ENCODE results near the gene AGAP9.
"Not testable (repeated sequence)": the region's sequence is repeated elsewhere in the genome, so short reads cannot be mapped to it uniquely, and the experiment has no call there.

The AGAP9 gene

DNA sequence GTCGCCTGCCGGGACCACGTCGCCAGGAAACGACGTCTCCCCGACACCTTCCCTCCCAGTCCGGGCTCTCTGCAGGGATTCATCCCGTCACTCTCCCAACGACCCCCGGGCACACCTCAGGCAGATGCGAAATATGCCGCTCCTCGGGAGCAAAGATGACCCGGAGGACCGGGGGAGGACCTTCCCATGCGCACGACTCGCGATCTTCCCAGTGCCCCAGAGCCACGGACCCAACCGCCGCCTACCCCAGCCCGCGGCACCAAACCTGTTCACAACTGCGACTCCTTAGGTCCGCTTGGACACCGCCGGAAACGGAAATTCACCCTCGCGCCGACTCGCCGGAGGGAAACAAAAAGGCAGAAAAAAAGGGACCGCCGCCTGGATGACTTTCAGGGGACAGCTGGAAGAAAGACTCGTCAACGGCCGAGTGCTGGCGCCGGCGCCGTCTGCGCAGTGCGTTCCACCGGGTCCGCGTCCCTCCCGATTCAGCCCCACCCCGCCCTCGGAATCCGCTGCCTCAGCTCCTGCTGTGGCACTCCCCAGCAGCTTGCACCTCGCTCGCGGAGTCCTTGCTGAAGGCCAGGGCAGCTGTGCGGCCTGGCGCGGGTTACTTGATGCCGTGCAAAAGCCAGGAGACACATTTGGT is 29.9 kb upstream of the AGAP9 start:
- H3K4me1 ChIP-seq; H3K36me3 ChIP-seq (replicated peaks); H3K9me3 ChIP-seq; H3K27me3 ChIP-seq (ENCODE audit: low read depth); in situ Hi-C loops (cut with MboI; ENCODE audit: low sequenced_read_pairs): not testable (repeated sequence)
- H3K4me3 ChIP-seq = peak overlapping the region; percentile 81
- peak; percentile 66 to 89 for DNase-seq (ENCODE audit: low spot score in 2 of 2)

DNA sequence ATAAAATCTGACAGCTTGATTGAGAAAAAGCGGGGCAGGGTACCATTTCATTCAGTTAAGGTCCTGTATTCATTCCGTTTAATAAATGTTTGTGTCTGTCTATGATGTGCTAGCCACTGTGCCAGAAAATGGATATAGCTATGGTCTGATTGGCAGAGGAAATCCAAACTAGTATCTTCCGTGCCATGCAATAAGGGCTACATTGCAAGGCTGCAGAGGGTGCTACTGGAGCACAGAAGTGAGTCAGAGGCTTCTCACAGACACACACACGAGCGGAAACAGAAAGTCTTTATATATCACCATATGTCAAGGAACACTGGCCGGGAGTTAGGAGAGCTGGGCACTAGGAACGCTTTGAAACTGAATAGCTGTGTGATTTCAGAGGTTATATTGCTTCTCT is 29.3 kb upstream of the AGAP9 start:
- in situ Hi-C loops (cut with MboI; ENCODE audit: low sequenced_read_pairs); H3K9me3 ChIP-seq; H3K4me1 ChIP-seq; H3K36me3 ChIP-seq (replicated peaks); H3K27me3 ChIP-seq (ENCODE audit: low read depth): not testable (repeated sequence)
- H3K4me3 ChIP-seq = peak overlapping the region; percentile 81
- peak in 1 of 2 experiments; percentile 8 for DNase-seq (ENCODE audit: low spot score in 2 of 2)

DNA sequence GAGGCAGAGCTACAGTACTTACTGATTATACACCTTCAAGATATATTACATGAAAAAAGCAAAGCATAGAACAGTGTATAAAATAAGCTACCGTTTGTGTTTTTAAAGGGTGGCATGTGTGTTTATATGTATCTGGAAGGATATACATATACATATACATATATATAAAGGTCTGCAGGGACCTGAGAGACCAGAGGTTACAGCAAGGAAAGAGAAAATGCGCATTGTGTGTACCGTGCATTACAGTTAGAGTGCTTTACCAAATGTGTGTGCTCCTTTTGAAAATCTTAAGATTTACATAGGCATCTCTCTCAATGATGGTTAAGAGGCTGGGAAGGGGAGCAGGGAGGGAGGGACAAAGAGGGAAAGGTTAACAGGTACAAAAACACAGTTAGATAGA is 23.8 kb upstream of the AGAP9 start:
- H3K4me3 ChIP-seq; in situ Hi-C loops (cut with MboI; ENCODE audit: low sequenced_read_pairs); H3K9me3 ChIP-seq: not testable (repeated sequence)

DNA sequence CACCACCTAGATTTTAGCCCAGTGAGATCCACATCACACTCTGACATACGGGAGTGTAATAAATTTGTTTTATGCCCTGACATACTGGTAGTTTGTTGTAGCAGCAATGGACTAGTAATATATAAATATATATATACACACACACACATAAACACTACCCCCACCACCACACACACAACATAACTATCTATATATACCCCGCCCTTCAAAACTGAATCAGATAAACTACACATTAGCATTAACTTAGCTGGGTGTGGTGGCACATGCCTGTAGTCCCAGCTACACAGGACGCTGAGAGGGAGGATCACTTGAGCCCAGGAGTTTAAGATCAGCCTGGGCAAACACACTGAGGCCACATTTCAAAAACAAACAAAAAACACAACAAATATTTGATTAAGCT is 13.0 kb upstream of the AGAP9 start:
- H3K4me1 ChIP-seq; H3K4me3 ChIP-seq; H3K36me3 ChIP-seq (replicated peaks); in situ Hi-C loops (cut with MboI; ENCODE audit: low sequenced_read_pairs); DNase-seq (ENCODE audit: low spot score in 2 of 2); H3K27me3 ChIP-seq (ENCODE audit: low read depth); H3K9me3 ChIP-seq: not testable (repeated sequence)

More for the DNA sequence above, 23.8 kb upstream of the AGAP9 start:
- not testable (repeated sequence) for H3K4me1 ChIP-seq; DNase-seq (ENCODE audit: low spot score in 2 of 2); H3K36me3 ChIP-seq (replicated peaks); H3K27me3 ChIP-seq (ENCODE audit: low read depth)

DNA sequence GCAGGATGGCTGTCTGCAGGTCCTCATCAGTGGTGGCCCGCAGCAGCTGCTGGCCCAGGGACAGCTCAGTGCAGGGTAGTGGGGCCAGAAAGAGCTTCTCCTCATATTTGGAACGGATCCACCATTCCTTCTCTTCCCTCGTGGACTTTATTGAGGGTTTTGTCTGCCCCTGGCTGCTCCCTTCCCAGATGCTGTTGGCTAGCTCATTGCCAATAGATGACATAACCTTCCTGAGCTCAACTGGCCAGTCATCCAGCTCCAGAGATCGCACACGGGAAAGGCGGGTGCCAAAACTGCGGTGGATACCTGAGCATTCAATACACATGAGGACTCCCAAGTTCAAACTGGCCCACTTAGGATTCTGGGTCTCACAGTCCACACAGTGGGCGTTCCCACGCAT is 21.1 kb downstream of the AGAP9 start:
- DNase-seq (ENCODE audit: low spot score in 2 of 2); H3K4me3 ChIP-seq; H3K27me3 ChIP-seq (ENCODE audit: low read depth); H3K9me3 ChIP-seq; H3K4me1 ChIP-seq; H3K36me3 ChIP-seq (replicated peaks); in situ Hi-C loops (cut with MboI; ENCODE audit: low sequenced_read_pairs): not testable (repeated sequence)

DNA sequence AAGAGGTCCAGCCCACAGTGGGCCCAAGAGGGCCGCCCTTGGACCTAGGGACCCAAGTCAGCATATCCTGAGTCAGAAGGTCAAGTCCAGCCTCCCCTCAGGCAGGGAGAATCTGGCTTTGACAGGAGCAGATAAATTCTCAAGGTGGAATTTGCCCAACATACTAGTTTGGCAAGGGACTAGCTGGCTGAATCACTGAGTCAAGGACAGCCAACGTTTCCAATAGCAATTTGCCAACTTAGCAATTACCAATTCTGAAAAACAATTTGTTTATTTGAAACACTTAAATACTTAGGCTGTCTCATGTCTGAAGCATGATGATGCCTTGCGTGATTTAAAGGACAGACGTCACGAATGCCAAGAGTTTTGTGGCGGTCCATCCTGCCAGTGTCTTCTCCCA is 29.2 kb downstream of the AGAP9 start:
- DNase-seq (ENCODE audit: low spot score in 2 of 2); H3K36me3 ChIP-seq (replicated peaks); H3K4me1 ChIP-seq; H3K9me3 ChIP-seq; in situ Hi-C loops (cut with MboI; ENCODE audit: low sequenced_read_pairs); H3K27me3 ChIP-seq (ENCODE audit: low read depth); H3K4me3 ChIP-seq: not testable (repeated sequence)

DNA sequence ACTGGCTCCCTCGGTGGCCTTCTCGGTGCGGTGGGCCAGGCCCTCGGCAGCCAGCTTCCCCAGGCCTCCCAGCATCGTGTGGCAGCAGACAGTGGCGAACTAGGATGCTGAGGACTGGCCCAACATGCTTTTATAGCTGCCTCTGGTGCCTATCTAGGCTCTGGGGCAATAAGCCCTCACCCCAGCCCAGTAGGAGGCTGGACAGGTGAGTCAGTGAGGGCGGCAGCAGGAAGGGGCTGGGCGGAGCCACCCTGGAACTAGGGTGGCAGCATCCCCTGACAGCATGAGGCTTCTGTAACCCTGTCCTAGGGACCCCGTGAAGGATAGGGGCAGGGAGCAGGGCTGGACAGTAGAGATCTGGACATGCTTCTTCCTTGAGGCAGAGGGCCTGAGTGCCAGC is 31.8 kb downstream of the AGAP9 start, which contains the start of gene FAM25G:
TSS of gene FAM25G (minus strand) at position 101 of the 400 bp plus-strand sequence. CDS start at position 75, 26 bp downstream.
- H3K4me3 ChIP-seq; H3K9me3 ChIP-seq; DNase-seq (ENCODE audit: low spot score in 2 of 2); H3K27me3 ChIP-seq (ENCODE audit: low read depth); in situ Hi-C loops (cut with MboI; ENCODE audit: low sequenced_read_pairs); H3K4me1 ChIP-seq; H3K36me3 ChIP-seq (replicated peaks): not testable (repeated sequence)

DNA sequence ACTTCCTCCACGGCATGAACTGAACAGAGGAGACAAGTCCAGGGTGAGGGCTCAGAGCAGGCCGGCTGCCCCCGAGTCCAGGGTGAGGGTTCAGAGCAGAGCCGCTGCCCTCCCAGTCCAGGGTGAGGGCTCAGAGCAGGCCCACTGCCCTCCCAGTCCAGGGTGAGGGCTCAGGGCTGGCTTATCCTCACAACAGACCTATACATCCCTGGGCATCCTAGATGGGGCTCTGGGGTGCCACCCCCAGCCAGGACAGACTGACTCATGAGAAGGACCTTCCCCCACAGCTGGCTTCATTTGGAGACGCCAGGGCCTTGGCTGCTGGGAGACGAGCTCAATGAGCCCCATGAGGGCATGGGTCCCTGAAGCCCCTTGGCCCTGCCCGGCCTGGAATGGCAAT is 33.8 kb downstream of the AGAP9 start:
- H3K36me3 ChIP-seq (replicated peaks); in situ Hi-C loops (cut with MboI; ENCODE audit: low sequenced_read_pairs): not testable (repeated sequence)

DNA sequence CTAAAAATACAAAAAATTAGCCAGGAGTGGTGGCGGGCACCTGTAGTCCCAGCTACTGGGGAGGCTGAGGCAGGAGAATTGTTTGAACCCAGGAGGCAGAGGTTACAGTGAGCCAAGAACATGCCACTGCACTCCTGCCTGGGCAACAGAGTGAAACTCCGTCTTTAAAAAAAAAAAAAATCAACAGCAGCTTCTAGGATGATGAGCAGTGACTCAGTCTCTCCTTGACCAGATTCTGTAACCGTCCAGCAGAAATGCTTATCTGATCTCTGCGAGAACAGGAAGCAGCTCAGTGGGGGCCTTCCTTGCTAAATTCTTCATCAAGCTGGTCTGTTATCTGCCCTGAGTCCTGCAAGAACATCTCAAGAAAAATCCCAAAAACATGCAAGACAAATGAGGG is 37.5 kb downstream of the AGAP9 start:
- in situ Hi-C loops (cut with MboI; ENCODE audit: low sequenced_read_pairs); DNase-seq (ENCODE audit: low spot score in 2 of 2): not testable (repeated sequence)

More for the DNA sequence above, 33.8 kb downstream of the AGAP9 start:
- not testable (repeated sequence) for H3K9me3 ChIP-seq; DNase-seq (ENCODE audit: low spot score in 2 of 2); H3K4me1 ChIP-seq; H3K4me3 ChIP-seq; H3K27me3 ChIP-seq (ENCODE audit: low read depth)

DNA sequence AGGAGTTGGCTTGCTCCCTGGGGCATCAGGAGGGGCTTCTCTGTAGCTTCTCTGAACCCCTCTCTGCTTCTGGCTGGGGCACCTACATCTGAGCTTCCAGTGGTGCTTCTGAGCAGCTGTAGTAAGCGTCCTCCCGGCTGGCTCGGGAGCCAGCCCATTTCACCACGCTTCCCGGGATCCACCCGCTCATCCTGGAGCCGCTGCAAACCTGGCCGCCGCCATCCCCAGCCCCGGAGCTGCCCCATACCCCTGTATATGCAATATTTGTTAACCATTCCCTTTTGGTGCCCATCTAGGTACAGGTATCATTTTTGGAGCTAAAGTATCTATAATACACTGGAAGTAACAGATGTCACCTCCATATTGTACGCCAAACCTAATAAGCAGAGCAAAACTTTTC is 38.7 kb downstream of the AGAP9 start:
- H3K36me3 ChIP-seq (replicated peaks); H3K27me3 ChIP-seq (ENCODE audit: low read depth); DNase-seq (ENCODE audit: low spot score in 2 of 2); H3K4me1 ChIP-seq; H3K9me3 ChIP-seq; in situ Hi-C loops (cut with MboI; ENCODE audit: low sequenced_read_pairs); H3K4me3 ChIP-seq: not testable (repeated sequence)

More for the DNA sequence above, 37.5 kb downstream of the AGAP9 start:
- H3K36me3 ChIP-seq (replicated peaks); H3K4me3 ChIP-seq; H3K4me1 ChIP-seq; H3K27me3 ChIP-seq (ENCODE audit: low read depth); H3K9me3 ChIP-seq: not testable (repeated sequence)

DNA sequence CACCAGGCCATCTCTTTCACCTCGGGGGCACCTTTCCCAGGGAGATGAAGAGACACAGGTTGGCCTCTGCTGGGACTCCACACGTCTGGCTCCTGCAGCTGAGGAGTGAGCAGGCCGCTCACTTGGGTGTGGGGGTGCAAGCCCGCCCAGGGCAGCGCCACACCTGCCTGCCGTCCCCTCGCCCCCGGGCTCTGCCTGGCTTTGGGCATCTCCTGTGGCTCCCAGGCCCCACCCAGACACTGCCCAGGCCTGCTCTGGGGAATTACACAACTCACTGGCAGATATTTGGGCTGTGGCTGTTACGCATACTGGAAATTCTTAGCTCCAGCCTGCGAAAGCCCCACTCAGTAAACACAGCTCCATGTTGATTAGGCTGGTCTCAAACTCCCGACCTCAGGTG is 39.5 kb downstream of the AGAP9 start, which contains the start of gene ANXA8:
TSS of gene ANXA8 (minus strand) at position 193 of the 400 bp plus-strand sequence. CDS start at position 11, 182 bp downstream.
- H3K9me3 ChIP-seq; H3K4me1 ChIP-seq; H3K36me3 ChIP-seq (replicated peaks); in situ Hi-C loops (cut with MboI; ENCODE audit: low sequenced_read_pairs); DNase-seq (ENCODE audit: low spot score in 2 of 2); H3K4me3 ChIP-seq; H3K27me3 ChIP-seq (ENCODE audit: low read depth): not testable (repeated sequence)

DNA sequence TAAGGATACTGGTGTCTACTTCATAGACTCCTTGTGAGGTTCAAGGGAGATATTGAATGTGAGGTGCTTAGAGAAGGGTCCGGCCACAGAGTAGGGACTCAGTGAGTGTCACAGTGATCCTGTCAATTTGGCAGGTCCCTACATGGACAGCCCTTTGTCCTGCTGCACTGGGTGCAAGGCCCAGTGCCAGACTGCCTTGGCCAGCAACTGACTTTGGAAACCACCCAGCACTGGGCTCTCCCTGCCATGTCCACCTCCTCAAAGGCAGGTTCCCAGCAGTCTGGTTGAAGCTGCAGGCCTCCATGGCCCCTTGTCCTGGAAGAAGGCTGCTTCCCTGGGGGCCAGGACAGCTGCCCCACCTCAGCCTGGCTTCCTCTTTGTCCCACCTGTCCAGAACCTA is 41.1 kb downstream of the AGAP9 start:
- in situ Hi-C loops (cut with MboI; ENCODE audit: low sequenced_read_pairs); H3K4me1 ChIP-seq; H3K4me3 ChIP-seq; H3K27me3 ChIP-seq (ENCODE audit: low read depth); H3K36me3 ChIP-seq (replicated peaks); DNase-seq (ENCODE audit: low spot score in 2 of 2); H3K9me3 ChIP-seq: not testable (repeated sequence)

DNA sequence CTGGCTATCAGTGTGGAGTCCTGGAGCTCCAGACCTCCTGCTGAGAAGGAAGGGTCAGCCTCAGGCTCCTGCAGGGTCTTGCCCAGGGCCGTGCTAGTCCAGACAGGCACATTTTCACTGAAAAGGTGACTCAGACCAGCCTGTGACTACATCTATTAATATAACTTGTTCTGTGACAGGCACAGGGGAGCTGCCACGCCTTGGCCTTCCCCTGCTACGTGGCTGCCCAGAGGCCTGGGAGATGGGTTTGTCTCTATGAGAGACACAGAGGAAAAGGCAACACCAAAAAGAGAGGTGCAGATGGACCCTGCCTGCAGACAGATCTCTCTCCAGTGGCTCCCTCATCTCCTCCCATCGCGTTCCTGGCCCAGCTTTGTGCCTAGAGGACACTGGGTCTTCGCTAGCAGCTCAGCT is 41.7 kb downstream of the AGAP9 start:
- H3K27me3 ChIP-seq (ENCODE audit: low read depth); in situ Hi-C loops (cut with MboI; ENCODE audit: low sequenced_read_pairs); H3K4me3 ChIP-seq; H3K9me3 ChIP-seq; H3K4me1 ChIP-seq; H3K36me3 ChIP-seq (replicated peaks); DNase-seq (ENCODE audit: low spot score in 2 of 2): not testable (repeated sequence)

DNA sequence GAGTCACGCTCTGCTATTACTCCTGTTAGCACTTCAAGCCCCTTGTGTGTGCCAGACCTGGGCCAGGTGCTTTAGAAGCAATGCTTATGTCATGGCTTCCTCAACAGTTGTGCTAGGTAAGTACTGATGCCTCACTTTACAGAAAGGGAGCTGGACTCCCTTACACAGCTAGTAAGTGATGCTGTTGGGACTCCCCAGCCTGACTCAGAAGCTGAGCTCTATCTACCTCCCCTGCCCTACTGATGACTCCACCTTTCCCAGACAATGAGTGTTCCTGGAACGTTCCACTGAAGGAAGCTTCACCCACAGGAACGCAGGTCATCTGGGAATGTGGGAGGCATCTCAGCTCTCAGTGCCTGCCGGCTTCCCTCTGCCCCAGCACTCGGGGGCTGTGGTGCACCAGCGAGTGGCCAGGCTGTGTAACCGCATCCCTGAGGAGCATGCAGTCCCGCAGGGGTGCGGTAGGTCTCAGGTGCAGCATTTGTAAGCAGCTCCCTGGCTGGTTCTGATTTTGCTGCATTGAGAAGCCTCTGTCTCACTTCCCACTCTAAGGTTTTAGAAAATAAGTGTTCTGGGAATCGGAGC is 42.2 kb downstream of the AGAP9 start:
- DNase-seq (ENCODE audit: low spot score in 2 of 2); H3K36me3 ChIP-seq (replicated peaks); H3K4me3 ChIP-seq; H3K4me1 ChIP-seq; H3K9me3 ChIP-seq; in situ Hi-C loops (cut with MboI; ENCODE audit: low sequenced_read_pairs); H3K27me3 ChIP-seq (ENCODE audit: low read depth): not testable (repeated sequence)

DNA sequence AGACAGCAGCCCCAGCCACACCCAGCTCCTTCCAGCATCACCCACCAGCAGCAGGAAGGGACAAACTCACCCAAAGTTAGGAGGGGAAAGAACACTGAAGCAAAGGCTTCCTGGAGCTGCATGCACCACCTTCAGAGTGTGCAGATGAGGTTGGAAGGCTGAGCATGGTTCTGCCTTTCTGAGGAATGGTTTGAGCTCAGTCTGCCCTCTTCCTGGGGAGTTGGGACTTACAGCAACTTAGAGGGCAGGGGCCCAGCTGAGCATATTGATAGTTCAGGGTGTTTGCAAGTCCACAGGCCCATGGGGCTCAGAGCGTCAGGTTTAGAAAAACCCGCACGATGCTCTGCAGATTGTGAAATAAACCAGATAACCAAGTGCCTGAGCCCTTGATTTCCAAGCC is 43.3 kb downstream of the AGAP9 start:
- H3K4me1 ChIP-seq; DNase-seq (ENCODE audit: low spot score in 2 of 2); in situ Hi-C loops (cut with MboI; ENCODE audit: low sequenced_read_pairs); H3K36me3 ChIP-seq (replicated peaks); H3K9me3 ChIP-seq; H3K4me3 ChIP-seq; H3K27me3 ChIP-seq (ENCODE audit: low read depth): not testable (repeated sequence)
